Subcutaneous adipose tissue (tissue), 4 donors: Measurements from ENCODE around the gene LRRC71. TPM values are rescaled to one million over a fixed set of nuclear protein-coding genes. Genes with fewer than 3 reads are reported as not detected.

Source experiments
- total RNA-seq, 4 donors: library from RNA; depleted of rRNA; stranded (reverse); fragments of >200 nt; gene quantifications; one replicate each; pipeline ENCODE4 v1.1.0, GENCODE V29; 2016
- TF ChIP-seq, protein P1 (sequence below): fragments of 450-650 bp; IDR thresholded peaks from one replicate; pipeline ENCODE4 v1.5.1; 2016; ENCODE audit warnings: low read depth, mild to moderate bottlenecking, control low read depth, antibody characterized with exemption, moderate library complexity

LRRC71 gene
- total RNA-seq, 4 donors from 2014 or later = 0.94 TPM; not detected in 3

DNA sequence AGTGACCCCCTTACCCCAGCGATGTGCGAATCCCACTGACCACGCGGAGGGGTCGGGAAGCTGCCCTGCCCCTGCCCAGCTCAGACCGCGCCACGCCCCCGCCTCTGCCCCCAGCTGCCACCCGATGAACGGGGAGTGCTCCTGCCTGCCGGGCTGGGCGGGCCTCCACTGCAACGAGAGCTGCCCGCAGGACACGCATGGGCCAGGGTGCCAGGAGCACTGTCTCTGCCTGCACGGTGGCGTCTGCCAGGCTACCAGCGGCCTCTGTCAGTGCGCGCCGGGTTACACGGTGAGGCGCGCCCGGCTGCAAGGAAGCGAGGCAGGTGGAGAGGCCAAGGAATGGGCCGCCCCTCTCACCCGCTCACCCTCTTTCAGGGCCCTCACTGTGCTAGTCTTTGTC lies 11.9 kb upstream of the LRRC71 start:
- TF ChIP-seq, protein P1, sequence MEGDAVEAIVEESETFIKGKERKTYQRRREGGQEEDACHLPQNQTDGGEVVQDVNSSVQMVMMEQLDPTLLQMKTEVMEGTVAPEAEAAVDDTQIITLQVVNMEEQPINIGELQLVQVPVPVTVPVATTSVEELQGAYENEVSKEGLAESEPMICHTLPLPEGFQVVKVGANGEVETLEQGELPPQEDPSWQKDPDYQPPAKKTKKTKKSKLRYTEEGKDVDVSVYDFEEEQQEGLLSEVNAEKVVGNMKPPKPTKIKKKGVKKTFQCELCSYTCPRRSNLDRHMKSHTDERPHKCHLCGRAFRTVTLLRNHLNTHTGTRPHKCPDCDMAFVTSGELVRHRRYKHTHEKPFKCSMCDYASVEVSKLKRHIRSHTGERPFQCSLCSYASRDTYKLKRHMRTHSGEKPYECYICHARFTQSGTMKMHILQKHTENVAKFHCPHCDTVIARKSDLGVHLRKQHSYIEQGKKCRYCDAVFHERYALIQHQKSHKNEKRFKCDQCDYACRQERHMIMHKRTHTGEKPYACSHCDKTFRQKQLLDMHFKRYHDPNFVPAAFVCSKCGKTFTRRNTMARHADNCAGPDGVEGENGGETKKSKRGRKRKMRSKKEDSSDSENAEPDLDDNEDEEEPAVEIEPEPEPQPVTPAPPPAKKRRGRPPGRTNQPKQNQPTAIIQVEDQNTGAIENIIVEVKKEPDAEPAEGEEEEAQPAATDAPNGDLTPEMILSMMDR = no peak

DNA sequence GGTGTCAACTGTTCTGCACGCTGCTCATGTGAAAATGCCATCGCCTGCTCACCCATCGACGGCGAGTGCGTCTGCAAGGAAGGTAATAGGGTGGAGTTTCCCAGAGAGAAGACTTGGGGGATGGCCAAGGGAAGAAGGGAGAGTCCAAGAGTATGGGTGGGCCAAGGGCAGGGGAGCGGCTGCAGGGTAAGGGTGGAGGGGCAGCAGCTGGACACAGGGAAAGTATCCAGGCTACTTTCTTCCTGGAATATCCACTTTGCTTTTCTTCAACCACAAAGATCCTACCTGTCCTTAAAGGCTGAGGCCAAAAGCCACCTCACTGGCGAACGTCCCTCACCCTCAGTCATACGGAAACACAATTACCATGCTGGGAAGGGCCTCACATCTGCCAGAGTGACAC lies 11.5 kb upstream of the LRRC71 start:
- TF ChIP-seq, protein P1 = no peak

DNA sequence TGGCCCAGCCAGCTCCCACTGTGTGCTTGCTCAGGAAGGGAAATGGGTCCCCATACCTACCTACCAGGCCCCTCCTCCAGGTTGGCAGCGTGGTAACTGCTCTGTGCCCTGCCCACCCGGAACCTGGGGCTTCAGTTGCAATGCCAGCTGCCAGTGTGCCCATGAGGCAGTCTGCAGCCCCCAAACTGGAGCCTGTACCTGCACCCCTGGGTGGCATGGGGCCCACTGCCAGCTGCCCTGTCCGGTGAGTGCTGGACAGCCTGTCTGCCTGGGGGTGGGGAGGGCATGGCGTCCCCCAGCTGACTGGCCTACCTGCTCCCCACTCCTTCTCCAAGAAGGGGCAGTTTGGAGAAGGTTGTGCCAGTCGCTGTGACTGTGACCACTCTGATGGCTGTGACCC lies 10.8 kb upstream of the LRRC71 start:
- TF ChIP-seq, protein P1 = no peak

DNA sequence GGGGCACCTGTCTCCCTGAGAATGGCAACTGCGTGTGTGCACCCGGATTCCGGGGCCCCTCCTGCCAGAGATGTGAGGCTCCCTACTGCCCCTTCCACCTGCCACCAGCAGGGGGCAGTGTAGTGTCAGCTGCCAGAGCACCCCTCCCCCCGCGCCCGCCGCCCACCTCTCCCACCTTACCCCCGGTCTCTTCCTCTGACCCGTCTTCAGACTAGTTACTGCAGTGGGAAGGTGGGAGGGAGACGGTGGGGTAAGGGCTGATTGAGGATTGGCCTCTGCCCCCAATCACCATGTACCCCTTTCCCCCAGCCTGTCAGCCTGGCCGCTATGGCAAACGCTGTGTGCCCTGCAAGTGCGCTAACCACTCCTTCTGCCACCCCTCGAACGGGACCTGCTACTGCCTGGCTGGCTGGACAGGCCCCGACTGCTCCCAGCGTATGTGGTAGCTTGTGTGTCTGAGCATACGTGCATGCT lies 10.1 kb upstream of the LRRC71 start:
- TF ChIP-seq, protein P1 = no peak

DNA sequence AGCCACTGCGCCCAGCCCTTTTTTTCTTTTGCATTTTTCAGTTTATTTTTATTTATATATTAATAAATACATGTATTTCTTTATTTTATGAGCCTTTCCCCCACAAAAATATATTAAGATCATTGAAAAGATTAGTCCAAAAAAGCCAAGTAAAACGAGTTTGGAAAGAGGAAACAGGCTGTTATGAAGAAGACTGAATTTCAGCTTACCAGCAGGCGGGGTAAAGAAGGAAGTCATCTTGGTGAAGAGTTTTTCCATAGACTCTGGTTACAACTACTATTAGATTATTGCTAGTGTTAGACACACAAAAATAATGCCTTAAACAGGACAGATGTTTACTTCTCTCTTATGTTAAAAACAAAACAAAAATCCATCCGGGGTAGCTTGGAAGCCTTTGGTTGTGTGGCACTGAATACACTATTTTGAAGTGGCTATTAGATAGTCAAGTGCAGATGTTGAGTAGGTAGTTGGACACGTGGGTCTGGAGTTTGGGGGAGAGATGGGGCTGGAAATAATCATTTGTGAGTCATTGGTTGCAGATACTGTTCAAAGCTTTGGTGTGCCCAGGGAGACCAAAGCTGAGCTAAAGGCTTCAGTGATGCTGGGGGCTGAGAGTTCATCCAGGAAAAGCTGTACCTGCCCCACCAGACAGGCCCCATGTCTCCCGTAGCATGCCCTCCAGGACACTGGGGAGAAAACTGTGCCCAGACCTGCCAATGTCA lies 8.7 kb upstream of the LRRC71 start:
- TF ChIP-seq, protein P1 = no peak

DNA sequence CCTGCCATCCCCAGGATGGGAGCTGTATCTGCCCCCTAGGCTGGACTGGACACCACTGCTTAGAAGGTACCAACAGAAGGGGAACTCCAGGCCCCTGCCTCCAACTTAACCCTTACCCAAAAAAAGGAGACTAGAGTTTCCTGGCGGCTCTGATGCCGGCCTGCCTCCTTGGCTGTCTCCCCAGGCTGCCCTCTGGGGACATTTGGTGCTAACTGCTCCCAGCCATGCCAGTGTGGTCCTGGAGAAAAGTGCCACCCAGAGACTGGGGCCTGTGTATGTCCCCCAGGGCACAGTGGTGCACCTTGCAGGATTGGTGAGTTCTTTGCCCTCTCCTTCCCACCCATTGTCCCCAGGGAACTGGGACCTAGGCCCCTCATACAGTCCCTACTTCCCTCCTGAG lies 8.1 kb upstream of the LRRC71 start:
- TF ChIP-seq, protein P1 = no peak

DNA sequence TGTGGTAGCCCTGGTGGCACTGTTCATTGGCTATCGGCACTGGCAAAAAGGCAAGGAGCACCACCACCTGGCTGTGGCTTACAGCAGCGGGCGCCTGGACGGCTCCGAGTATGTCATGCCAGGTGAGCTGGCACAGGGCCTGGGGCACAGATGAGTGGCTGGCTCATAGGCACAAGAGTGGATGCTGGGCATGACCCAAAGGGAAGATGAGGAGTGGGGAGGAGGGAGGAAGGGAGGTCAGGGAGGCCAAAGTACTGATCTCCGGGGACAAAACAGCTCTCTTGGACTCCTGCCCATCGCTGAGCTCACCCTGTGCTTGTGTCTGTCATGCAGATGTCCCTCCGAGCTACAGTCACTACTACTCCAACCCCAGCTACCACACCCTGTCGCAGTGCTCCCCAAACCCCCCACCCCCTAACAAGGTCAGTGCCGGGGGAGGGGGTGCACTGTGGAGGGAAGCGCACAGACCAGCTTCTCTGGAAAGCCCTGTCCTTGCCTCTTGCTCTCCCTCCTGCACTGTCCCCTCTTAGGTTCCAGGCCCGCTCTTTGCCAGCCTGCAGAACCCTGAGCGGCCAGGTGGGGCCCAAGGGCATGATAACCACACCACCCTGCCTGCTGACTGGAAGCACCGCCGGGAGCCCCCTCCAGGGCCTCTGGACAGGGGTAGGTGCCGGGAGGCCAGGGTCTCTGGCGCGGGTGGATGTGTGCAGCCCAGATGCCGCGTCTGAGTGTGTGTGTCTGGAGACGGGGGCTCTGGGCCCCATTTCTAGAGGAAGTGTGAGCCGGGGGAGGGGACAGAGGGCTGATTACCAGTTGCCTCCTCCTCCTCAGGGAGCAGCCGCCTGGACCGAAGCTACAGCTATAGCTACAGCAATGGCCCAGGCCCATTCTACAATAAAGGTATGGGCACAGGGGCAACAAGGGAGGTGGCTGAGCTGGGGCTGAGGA lies 7.3 kb upstream of the LRRC71 start:
- TF ChIP-seq, protein P1 = no peak
